HepG2 (cell line): ENCODE results near the gene ZNF345. TPM values are rescaled to one million over a fixed set of nuclear protein-coding genes. Genes with fewer than 3 reads are reported as not detected.

Experiments used
- ATAC-seq: fragments of 200-7000 bp; cut with Tn5 transposase; 3 replicates; pipeline ENCODE4 v1.9.1; 2020; ENCODE audit warnings: mild to moderate bottlenecking, moderate library complexity
- BruUV-seq: library from RNA; stranded (reverse); fragments of 400-500 nt; replicated peaks from 2 replicates; lab custom pipeline; 2021; lab: Mats Ljungman, UMichigan
- CTCF ChIA-PET: fragments of 300-600 bp; formaldehyde crosslinking; extraction: SDS; loops from one replicate; lab custom pipeline; 2021; ENCODE audit warnings: low total read pairs, inconsistent platforms, low intra/inter-chr PET ratio; lab: Yijun Ruan, JAX
- POLR2A ChIA-PET: fragments of 350-600 bp; sonication (Branson Sonifier 250); formaldehyde crosslinking; loops from one replicate; lab custom pipeline; 2020; ENCODE audit warnings: antibody characterized with exemption, inconsistent platforms; lab: Yijun Ruan, JAX
- DNase-seq: peaks from one replicate; pipeline ENCODE4 v3.0.0-alpha.2; 2015; ENCODE audit warnings: low spot score
- FAIRE-seq: peaks from 3 replicates; lab custom pipeline; 2011; peaks lifted over from hg19 to GRCh38; lab: Jason Lieb, UNC
- H2AFZ ChIP-seq: one replicate; pipeline ENCODE4 v1.6.1; 2011; ENCODE audit warnings: low read length, inconsistent platforms
- H3K27ac ChIP-seq: fragments of 300-600 bp; 3 replicates; pipeline ENCODE4 v1.8.0; 2011; ENCODE audit warnings: mixed run types, mild to moderate bottlenecking, mixed read lengths, low read length, inconsistent platforms; ENCODE audit not compliant: insufficient read depth; ENCODE audit errors: extremely low read length
- H3K27me3 ChIP-seq, 2 experiments: fragments of 200-600 bp in 1 of 2; 2 replicates in 1 of 2; 3 replicates in 1 of 2; pipeline versions ENCODE4 v1.6.0 to v1.8.0; 2011; ENCODE audit warnings: low read length in 2 of 2, mild to moderate bottlenecking in 2 of 2, moderate library complexity in 2 of 2, inconsistent platforms in 1 of 2; ENCODE audit not compliant: insufficient read depth in 2 of 2, control insufficient read depth in 1 of 2
- H3K36me3 ChIP-seq, 2 experiments: fragments of 200-600 bp in 1 of 2; replicated peaks in 1 of 2; 2 replicates in 1 of 2; 3 replicates in 1 of 2; pipeline versions ENCODE4 v1.5.1 to v1.8.0; 2011; ENCODE audit warnings: low read length in 2 of 2, inconsistent platforms in 1 of 2; ENCODE audit not compliant: insufficient read depth in 2 of 2, control insufficient read depth in 1 of 2
- H3K4me1 ChIP-seq: 2 replicates; pipeline ENCODE4 v1.5.1; 2012; ENCODE audit warnings: low read length, inconsistent platforms; ENCODE audit not compliant: insufficient read depth
- H3K4me2 ChIP-seq: 2 replicates; pipeline ENCODE4 v1.6.0; 2011; ENCODE audit warnings: low read depth, low read length, inconsistent platforms
- H3K4me3 ChIP-seq, 3 experiments: fragments of 200-600 bp in 1 of 3; sonication (generic), shearing (Covaris generic) in 1 of 3; replicated peaks in 1 of 3; 2 replicates each; pipeline ENCODE4 v1.5.1; 2011 to 2016; ENCODE audit warnings: low read length in 3 of 3, inconsistent platforms in 2 of 3, low read depth in 2 of 3, mild to moderate bottlenecking in 2 of 3, control low read depth in 1 of 3, mixed read lengths in 1 of 3; ENCODE audit not compliant: insufficient read depth in 1 of 3
- H3K79me2 ChIP-seq: one replicate; pipeline ENCODE4 v1.6.1; 2011; ENCODE audit warnings: low read length, inconsistent platforms; ENCODE audit not compliant: insufficient read depth
- H3K9ac ChIP-seq: 2 replicates; pipeline ENCODE4 v1.6.0; 2011; ENCODE audit warnings: mild to moderate bottlenecking, low read depth, low read length, inconsistent platforms; ENCODE audit not compliant: insufficient read depth
- H3K9me3 ChIP-seq: 2 replicates; pipeline ENCODE4 v1.5.1; 2012; ENCODE audit warnings: mild to moderate bottlenecking, low read length
- H4K20me1 ChIP-seq: 2 replicates; pipeline ENCODE4 v1.6.0; 2011; ENCODE audit warnings: inconsistent platforms, mild to moderate bottlenecking, low read length, moderate library complexity; ENCODE audit not compliant: insufficient read depth
- HES4 ChIP-seq: sonication (generic); formaldehyde crosslinking; IDR thresholded peaks from 2 replicates; pipeline ENCODE4 v1.9.0; 2021; ENCODE audit warnings: mild to moderate bottlenecking, missing genetic modification reagents, borderline replicate concordance
- MEIS1 ChIP-seq: sonication (generic); formaldehyde crosslinking; IDR thresholded peaks from 2 replicates; pipeline ENCODE4 v1.9.0; 2021; ENCODE audit warnings: mild to moderate bottlenecking, missing genetic modification reagents, moderate library complexity, borderline replicate concordance
- MTERF4 ChIP-seq: sonication (generic); formaldehyde crosslinking; IDR thresholded peaks from 2 replicates; pipeline ENCODE4 v1.8.0; 2023; ENCODE audit warnings: mild to moderate bottlenecking, missing genetic modification reagents
- NFAT5 ChIP-seq: sonication (generic); formaldehyde crosslinking; IDR thresholded peaks from 2 replicates; pipeline ENCODE4 v1.4.0; 2020; ENCODE audit warnings: missing genetic modification reagents
- REPIN1 ChIP-seq: sonication (generic); formaldehyde crosslinking; IDR thresholded peaks from 2 replicates; pipeline ENCODE4 v1.8.0; 2022; ENCODE audit warnings: missing genetic modification reagents, low read depth, mild to moderate bottlenecking, borderline replicate concordance
- SAFB2 ChIP-seq: sonication (generic); formaldehyde crosslinking; IDR thresholded peaks from 2 replicates; pipeline ENCODE4 v1.5.1; 2020; ENCODE audit warnings: missing genetic modification reagents, low read depth, mild to moderate bottlenecking, borderline replicate concordance
- TEAD3 ChIP-seq: optimal IDR thresholded peaks from 2 replicates; pipeline ENCODE3; 2016; ENCODE audit warnings: borderline replicate concordance
- ZMAT3 ChIP-seq: sonication (generic); formaldehyde crosslinking; conservative IDR thresholded peaks from 2 replicates; pipeline ENCODE4 v1.7.0; 2021; ENCODE audit warnings: missing genetic modification reagents
- ZNF160 ChIP-seq: sonication (generic); formaldehyde crosslinking; IDR thresholded peaks from 2 replicates; pipeline ENCODE4 v1.8.0; 2022; ENCODE audit warnings: mild to moderate bottlenecking, inconsistent platforms, missing genetic modification reagents
- ZNF253 ChIP-seq: sonication (generic); formaldehyde crosslinking; IDR thresholded peaks from 2 replicates; pipeline ENCODE4 v1.8.0; 2022; ENCODE audit warnings: mild to moderate bottlenecking, missing genetic modification reagents, borderline replicate concordance
- ZNF331 ChIP-seq: sonication (generic); formaldehyde crosslinking; IDR thresholded peaks from 2 replicates; pipeline ENCODE4 v1.4.0; 2020; ENCODE audit warnings: missing genetic modification reagents
- ZNF547 ChIP-seq: sonication (generic); formaldehyde crosslinking; IDR thresholded peaks from 2 replicates; pipeline ENCODE4 v1.5.1; 2020; ENCODE audit warnings: mild to moderate bottlenecking, missing genetic modification reagents
- ZSCAN5A ChIP-seq: sonication (generic); formaldehyde crosslinking; IDR thresholded peaks from 2 replicates; pipeline ENCODE4 v1.8.0; 2022; ENCODE audit warnings: mild to moderate bottlenecking, missing genetic modification reagents, borderline replicate concordance
- WGBS: methylation state at CpG from one replicate; pipeline ENCODE4 v1.1.6; 2017; ENCODE audit warnings: low lambda C conversion rate; 5-methylcytosine and 5-hydroxymethylcytosine counted together
- in situ Hi-C: cut with HindIII; loops from 2 replicates; pipeline ENCODE4 v1.10.0; 2017; ENCODE audit warnings: low pct_unique_long_range_greater_than_20kb; ENCODE audit not compliant: extremely low pct_ligation_motif_present
- intact Hi-C: fragments of 100-400 bp; cut with micrococcal nuclease; formaldehyde crosslinking; loops from one replicate; pipeline ENCODE4 v1.10.0; 2022; ENCODE audit not compliant: unreplicated experiment
- polyA plus RNA-seq, 8 experiments: library from polyadenylated mRNA; depleted of rRNA in 3 of 8; stranded (reverse) in 7 of 8; unstranded in 1 of 8; fragments of >200 nt; fragmentation: Illumina TruSeq in 4 of 8; extraction: Trizol in 4 of 8; gene quantifications; 2 replicates each; pipeline versions ENCODE4 v1.2.1 to v1.2.3, GENCODE V29; 2011 to 2016; ENCODE audit warnings: low read depth in 4 of 8, missing spikeins in 1 of 8, mixed read lengths in 1 of 8; ENCODE audit not compliant: insufficient read depth in 1 of 8
- total RNA-seq, 5 experiments: library from RNA; depleted of rRNA; stranded (reverse); fragments of >200 nt; fragmentation: Illumina TruSeq; extraction: Trizol; gene quantifications; 2 replicates each; pipeline ENCODE4 v1.2.3, GENCODE V29; 2016; ENCODE audit warnings: low read depth in 1 of 5
- TF ChIP-seq, protein P1 (sequence below): sonication (generic); formaldehyde crosslinking; IDR thresholded peaks from 2 replicates; pipeline ENCODE4 v1.5.0; 2020; ENCODE audit warnings: missing genetic modification reagents

The ZNF345 gene
- total and polyA plus RNA-seq, 2 of the 13 experiments (the other 11 are each of a cell fraction or from before 2014, with no cell fraction given), result 2.6 to 2.9 TPM

DNA sequence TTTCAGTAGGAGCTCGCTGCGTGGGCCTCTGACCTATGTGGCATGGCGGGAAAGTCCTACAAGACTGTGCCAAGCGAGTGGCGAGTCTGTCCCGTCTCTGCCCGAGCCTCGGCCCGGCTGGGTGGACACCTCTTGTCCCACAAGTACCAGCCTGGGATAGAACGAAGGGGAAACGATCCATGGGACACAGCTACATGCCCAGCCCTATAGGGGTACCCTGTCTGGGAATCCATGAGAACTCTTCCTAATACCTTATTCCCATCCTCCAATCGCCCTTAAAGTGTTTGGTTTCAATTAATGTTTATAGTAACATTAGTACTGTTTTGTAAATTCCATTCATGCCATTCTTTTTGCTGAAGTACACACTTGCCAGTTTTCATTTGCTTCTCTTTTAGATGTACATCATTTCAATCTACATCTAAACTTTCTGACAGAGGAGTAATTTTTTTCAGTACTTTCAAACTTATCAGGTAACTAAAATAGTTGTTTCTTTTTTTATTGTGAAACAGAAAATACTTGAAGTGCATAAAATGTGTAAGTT lies 11.8 kb upstream of the ZNF345 start:
- FAIRE-seq, result no peak
- intact Hi-C loops, result loop anchor here (1.0 to 5.0 kb wide), 3 partner anchors 11 to 267 kb away; partner anchors contain the start of genes ZNF345, ZNF529 and ZNF567
- H3K9me3 ChIP-seq, result peaks cover 22% of the 10 kb centered on the region
- no peaks in the 10 kb centered on the region for H4K20me1 ChIP-seq
- H3K9ac ChIP-seq, result peak overlapping the region; percentile 82
- H2AFZ ChIP-seq, result peak overlapping the region; percentile 28
- ChIA-PET CTCF (no interaction called here), POLR2A (interaction anchor here (0.7 to 3.6 kb wide), 8 partner anchors 11 to 853 kb away, joined by 3 to 169 read pairs (median 8); partner anchors contain the start of genes ZNF345, ZNF383, ZNF420 and ZNF527)
- ATAC-seq, result peak; percentile 55
- H3K27me3 ChIP-seq, result no peaks in the 10 kb centered on the region; a peak in 1 of 5 replicates
- DNase-seq, result no peak
- peaks cover 0 to under 1% of the 10 kb centered on the region in 2 experiments; a peak in 2 of 5 replicates for H3K36me3 ChIP-seq
- in situ Hi-C loops, result no loop called here
- peak overlapping the region; percentile 77 to 85 (median 84) for H3K4me3 ChIP-seq
- peak overlapping the region; percentile 86 for H3K27ac ChIP-seq
- 5% methylated on average over 3 of the region's 12 CpGs for WGBS
- BruUV-seq, result TSS peak; percentile 81
- H3K4me1 ChIP-seq, result peaks cover 19% of the 10 kb centered on the region
- H3K4me2 ChIP-seq, result peak overlapping the region; percentile 79
- peaks cover 8% of the 10 kb centered on the region for H3K79me2 ChIP-seq
- peak; percentile 10; the same call in 1 of the 2 replicates for TF ChIP-seq ZNF160 (CRISPR knock-in tag)
- TF ChIP-seq ZNF331 (CRISPR knock-in tag), result no peak
- 0 out of 2 replicates have a peak, but pooled peaks have one; percentile 32 for TF ChIP-seq ZSCAN5A (CRISPR knock-in tag)
- TF ChIP-seq ZMAT3 (CRISPR knock-in tag), result no peak
- TF ChIP-seq ZNF253, result no peak
- TF ChIP-seq SAFB2 (CRISPR knock-in tag), result no peak
- TF ChIP-seq REPIN1, result 0 out of 2 replicates have a peak, but pooled peaks have one; percentile 37
- no peak for TF ChIP-seq MEIS1 (CRISPR knock-in tag)
- peak; percentile 1 for TF ChIP-seq TEAD3 (CRISPR knock-in tag)
- 0 out of 2 replicates have a peak, but pooled peaks have one; percentile 31 for TF ChIP-seq HES4 (CRISPR knock-in tag)
- peak; percentile 7; the same call in 1 of the 2 replicates for TF ChIP-seq ZNF547 (CRISPR knock-in tag)
- TF ChIP-seq, protein P1, sequence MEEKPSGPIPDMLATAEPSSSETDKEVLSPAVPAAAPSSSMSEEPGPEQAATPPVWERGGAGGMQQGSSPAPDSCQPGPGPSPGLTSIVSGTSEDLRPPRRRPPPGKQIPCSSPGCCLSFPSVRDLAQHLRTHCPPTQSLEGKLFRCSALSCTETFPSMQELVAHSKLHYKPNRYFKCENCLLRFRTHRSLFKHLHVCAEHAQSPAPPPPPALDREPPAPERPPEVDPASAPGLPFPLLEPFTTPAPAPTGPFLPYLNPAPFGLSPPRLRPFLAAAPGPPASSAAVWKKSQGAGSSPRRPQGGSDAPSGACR (CRISPR knock-in tag), result no peak
- TF ChIP-seq NFAT5 (CRISPR knock-in tag), result no peak
- TF ChIP-seq MTERF4, result no peak
